HG02571 (cell line): Measurements from ENCODE around the gene TOMM70.

Source experiments
- ATAC-seq: cut with Tn5 transposase; IDR thresholded peaks from one replicate; pipeline ENCODE4 v1.9.1; 2021; ENCODE audit warnings: mild to moderate bottlenecking, moderate library complexity; ENCODE audit not compliant: unreplicated experiment

The TOMM70 gene

DNA sequence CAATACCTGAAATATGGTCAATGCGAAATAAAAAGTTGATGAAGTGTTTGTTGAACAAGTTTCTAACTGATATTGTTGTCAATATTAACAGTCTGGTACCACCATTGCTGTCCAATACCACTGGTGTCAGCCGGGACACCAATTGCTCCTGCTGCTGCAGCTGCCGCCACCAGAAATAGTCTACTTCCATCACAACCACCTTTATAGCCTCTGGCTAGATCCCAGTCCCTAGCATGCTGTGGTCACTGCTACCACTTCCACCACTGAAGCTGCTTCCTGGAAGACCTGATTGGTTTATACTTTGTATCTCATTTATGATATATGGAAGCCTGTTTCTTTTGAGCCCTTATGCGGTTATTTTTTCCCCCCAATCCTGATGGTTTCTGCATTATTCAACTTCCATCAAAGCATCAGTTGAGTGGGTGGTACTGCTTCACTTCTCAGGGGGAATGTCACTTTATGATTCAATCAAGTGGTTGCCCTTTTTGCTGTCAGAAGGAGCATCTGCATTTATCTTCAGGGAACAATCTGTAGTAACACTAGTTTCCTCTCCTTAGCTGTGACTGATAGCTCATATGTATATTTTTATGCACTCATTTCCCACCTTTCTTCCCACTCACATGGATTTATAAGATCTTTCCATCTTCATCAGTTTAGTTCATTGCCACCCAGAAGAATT lies 12.2 kb upstream of the TOMM70 start:
- no peak for ATAC-seq

DNA sequence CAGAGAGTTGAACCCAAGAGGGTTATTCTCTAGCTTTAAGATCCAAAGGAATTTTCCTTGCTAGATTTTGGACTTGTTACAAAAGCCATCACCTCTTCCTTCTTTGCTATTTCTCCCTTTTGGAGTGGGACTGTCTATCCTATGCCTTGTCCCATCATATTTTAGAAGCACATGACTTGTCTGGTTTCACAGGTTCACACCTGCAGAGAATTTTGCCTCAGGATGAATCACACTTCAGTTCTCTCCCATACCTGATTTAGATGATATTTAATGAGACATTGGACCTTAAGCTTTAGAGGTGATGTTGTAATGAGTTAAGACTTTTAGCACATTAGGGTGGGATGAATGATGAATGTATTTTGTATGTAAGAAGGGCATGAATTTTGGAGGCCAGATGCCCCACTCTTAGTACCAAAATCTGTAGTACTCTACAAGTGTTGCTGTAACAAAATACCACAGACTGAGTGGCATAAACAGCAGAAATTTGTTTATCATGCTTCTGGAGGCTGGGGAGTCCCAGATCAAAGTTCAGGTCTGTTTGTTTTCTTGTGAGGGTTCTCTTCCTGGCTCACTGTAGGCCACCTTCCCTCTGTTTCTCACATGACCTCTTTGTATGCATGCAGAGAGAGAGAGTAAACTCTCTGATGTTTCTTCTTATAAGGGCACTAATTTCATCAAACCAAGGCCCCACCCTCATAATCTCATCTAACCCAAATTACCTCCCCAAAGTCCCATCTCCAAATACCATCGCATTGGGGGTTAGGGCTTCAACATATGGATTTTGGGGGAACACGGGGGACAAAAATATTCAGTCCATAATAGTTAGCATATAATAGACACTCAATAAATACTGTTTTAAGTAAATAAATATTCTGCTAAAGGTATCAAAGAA lies 10.4 kb upstream of the TOMM70 start:
- no peak for ATAC-seq

DNA sequence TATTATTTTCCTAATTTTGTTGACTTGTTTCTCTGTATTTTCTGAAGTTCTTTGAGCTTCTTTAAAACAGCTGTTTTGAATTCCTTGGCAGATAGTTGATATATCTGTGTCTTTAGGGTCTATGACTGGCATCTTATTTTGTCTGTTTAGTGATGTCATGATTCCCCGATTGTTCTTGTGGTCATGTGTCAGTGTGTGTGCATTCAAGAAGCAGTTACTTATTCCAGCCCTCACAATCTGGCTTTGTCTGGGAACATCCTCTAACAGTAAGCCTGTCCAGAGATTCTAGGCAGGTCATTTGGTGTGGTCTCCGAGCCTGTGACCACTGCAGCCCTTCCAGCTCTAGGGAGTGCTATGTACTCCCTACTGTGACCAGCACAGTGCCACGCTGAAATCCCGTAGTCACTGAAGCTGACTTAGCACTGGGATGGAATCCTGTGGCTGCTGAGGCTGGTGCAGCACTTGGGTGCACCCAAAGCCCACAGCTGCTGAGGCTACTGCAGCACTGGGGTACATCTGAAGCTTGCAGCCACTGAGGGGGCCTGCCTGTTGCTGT lies 7.2 kb upstream of the TOMM70 start:
- ATAC-seq = no peak

DNA sequence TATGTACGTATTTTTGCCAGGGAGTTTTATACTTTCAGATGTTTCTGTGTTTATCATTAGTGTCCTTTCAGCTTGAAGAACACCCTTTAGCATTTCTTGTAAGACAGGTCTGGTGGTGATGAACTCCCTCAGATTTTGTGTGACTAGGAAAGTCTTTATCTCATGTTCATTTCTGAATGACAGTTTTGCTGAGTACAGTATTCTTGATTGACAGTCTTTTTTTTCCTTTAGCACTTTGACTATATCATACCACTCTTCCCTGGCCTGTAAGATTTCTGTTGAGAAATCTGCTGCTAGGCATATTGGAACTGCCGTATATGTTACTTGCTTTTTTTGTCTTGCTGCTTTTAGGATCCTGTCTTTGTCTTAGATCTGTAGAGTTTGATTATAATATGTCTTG lies 6.3 kb upstream of the TOMM70 start:
- no peak for ATAC-seq

DNA sequence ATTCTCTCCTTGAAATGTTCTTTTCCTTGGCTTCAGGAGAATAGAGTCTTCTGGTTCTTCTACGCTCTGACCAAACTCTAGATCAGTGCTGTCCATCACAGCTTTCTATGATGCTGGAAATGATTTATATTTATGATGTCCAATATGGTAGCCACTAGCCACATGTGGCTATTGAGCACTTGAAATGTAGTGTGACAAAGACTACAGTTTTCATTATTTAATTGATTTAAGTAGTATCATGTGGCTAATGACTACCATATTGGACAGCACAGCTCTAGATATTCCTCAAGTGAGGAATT lies 3.3 kb upstream of the TOMM70 start:
- no peak for ATAC-seq

DNA sequence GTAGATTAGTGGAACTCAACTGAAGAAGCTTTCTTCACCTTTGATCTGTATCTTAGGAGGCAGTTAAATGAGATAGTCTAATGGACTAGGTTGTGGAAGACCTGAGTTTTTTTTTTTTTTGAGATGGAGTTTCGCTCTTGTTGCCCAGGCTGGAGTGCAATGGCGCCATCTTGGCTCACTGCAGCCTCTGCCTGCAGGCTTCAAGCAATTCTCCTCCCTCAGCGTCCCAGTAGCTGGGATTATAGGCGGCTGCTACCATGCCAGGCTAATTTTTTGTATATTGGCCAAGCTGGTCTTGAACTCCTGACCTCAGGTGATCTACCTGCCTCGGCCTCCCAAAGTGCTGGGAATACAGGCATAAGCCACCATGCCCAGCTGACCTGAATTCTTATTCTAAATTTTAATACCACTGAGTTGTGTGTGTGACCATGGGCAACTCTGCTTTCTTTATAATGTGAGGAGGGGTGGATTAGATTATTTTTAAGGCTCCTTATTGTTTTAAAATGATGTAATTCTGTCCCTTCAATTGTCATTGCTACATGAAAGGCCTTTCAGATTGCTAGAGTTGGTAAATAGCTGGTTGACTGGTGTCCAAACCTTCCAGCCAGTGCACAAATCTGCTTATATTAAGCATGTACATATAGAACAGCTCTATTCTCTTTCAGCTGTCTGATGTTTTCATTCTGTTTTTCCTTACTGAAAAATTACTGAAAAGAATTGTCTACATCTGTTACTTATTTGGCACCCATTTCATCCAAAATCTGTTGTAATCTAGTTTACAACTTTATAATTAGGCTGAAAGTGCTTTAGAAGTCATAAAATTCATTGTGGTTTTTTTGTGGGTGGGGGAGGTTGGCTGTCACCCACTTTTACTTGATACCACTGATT lies 2.7 kb upstream of the TOMM70 start:
- ATAC-seq = no peak

DNA sequence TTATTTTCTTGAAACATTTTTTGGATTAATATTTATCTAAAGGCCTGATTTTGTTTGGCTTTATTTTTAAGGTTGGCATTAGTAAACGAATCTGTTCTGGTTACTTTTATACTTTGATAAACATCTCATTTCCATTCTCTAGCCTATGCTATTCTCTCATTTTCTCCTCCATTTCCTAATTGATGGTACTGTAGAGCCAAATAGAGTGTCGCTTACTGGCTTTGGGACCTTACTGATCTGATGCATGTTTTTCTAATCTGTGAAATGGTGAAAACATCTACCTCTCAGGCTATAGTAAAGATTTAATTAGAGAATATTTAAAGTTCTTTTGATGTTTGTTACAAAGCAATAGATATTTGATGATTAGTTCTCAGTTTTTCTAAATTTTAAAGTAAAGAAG lies 2.0 kb upstream of the TOMM70 start:
- no peak for ATAC-seq

DNA sequence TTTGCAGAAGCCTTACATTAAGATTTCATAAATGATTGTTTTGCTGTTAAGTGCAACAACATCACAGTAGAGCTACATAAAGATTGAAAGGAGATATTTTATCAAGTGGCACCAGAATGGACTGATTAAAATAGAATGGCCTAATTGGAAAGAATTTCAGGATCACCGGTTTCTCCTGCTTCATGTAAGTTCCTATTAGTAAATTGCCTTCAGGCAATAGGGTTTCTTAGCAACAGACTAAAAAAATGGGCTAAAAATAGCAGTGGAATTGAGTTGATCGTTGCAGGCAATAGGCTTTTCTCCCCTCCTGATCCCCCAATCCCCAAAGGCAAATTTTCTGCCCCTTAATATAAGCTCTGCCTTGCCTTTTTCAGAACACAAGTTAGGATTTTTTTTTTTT lies 1.4 kb upstream of the TOMM70 start:
- no peak for ATAC-seq

DNA sequence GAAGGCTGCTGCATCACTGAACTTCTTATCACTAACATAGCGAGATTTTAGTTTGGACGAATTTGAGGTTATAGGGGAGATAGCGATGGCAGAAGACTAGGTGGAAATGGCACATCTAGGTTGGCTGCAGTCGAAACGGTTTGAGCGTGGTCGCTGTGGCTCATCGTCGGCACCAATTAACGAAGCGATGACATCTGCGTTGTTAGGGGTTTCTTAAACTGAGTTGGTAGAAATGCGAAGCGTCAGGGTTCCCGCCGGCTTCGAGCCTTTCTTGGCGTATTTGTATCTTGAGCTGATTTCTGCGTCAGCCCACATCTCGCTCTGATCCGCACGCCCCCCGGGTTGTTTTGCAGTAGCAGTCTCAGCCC lies 769 bp upstream of the TOMM70 start:
- peak; percentile 6 for ATAC-seq

DNA sequence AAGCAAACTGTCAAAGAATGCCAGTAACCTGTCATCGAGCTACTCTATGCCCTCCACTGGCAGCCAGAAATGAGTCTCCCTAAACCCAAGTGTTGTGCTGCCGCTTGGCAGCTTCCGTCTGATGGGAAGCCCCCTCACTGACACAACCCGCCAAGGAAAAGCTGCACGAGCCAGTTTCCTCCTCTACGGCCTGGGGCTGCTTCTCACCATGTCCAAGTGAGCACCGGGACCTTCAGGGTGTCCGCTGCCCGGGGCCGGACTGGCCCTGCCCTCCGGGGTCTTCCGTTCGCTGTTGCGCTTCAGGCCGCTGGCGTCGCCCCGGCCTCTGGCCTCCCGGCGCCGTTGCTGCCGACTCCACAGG lies 490 bp downstream of the TOMM70 start:
- ATAC-seq = peak; percentile 1

DNA sequence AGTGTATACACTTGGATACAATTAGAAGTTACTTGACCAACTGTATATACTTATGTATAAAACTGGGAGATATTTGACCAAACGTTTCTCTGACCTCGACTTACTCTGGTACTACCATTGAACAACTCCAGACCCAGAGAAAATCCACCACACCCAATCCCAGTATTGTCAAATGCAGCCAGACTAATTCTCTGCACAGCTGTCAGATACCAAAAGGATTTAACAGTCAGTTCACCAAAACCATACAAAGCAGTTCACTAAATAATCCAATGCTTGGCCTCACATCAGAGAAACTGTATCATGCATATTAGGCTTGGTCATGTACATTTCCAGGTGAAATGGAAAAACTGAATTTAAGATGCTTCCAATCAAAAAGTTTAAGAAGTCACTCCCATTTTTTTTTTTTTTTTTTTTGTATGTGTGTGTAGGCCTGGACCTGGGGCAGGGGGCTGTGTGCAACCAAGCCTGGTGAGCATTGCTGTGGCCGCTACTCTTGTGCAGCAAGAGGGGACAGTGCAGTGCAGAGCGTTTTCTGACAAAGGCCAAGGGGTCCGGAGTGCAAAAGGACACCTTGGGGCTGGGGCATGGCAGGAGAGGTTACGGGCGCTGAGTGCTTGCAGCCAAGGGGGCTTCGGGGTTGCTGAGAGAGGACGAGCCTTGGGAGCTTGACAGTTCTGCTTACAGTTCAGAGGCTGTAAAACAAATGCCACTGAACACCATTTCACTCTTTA lies 1.4 kb downstream of the TOMM70 start:
- no peak for ATAC-seq

DNA sequence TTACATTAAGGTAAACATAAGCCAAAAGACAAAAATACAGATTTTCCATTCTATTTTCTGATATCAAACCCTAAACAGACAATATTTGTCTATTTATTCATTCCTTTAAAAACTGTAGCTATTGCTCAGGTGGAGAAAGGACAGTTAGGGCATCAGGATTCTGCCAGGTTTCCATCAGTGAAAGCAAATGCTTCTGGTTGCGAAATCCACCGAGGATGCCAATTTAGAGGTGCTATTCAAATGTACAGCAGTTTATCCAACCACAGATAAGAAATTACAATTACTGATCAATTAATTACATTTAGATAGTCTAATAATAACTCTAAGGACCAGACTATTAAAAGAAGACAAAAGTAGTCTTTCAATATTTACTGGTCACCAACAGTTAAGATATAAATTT lies 3.9 kb downstream of the TOMM70 start:
- ATAC-seq = no peak

DNA sequence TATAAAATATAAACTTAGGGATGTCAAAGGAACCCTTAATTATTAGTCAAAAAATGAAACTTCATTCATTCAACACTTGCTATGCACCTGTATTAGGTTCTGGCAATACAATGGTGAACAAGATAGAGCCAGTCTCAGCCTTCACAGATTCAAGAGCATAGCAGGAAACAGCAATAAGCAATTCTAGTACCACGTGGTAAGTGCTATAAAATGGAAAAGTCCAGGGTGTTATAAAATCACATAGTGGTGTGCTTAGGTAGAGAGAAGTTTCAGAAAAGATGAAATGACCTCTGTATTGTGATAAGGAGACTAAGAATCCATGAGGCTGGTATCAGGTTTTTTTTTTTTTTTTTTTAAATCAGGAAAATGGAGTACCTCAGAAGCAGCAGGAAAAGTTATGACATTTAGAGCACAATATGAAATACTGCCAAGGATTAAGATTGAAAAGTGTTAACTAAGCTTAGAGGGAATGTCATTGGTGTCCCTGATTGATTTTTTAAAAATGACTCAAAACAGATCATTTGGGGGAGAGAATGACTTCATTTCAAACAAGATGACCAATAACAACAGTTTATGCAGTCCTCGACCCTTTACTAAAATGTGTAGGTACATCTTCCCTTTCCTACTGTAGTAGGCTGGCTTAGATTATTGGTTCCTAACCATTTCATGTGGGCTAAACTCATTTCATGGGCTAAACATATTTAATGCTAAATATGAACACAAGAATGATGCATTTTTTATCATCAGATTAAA lies 5.0 kb downstream of the TOMM70 start:
- ATAC-seq = no peak

DNA sequence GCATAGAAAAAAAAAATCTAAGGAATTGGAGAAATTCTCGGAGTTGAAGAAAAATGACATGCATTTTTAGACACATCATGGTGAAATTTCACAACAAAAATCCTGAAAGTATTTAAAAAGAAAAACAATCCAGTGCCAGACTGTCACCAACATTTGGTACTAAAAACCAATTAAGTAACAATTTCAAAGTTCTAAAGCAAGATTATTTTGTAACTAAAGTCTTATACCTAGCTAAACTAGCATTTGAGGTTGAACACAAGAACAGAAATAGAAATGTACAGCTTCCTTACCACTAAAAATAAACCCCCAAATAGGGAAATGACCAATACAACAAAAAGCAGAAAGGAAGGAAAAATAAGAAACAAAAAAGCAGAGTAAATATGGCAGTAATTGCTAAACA lies 11.9 kb downstream of the TOMM70 start:
- no peak for ATAC-seq

DNA sequence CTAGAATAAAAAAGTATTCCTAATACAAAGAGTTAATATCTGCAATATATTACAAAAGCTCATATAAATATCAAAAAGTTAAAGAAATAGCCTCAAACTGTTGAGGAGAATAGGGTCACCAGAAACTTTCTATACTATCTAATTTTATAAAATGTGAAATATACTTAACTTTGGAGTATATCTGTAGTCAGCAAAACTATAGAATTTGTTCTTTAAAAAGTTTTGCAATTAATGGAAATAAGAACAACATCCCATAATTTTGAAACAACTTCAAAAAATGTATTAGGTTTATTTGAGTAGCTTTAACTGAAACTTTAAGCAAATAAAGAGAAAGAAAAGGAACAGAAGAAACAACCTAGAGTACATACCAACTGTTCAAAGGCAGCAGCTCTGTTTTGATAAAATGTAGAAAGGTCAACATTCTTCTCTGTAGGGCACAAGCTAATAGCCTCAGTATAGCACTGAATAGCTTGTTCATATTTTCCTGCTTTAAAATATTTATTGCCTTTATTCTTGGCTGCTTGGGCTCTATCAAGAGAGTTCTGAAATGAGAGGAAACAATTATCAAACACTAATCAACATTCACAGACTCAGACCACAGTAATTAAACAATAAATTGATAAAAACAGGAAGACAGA lies 14.3 kb downstream of the TOMM70 start:
- no peak for ATAC-seq

DNA sequence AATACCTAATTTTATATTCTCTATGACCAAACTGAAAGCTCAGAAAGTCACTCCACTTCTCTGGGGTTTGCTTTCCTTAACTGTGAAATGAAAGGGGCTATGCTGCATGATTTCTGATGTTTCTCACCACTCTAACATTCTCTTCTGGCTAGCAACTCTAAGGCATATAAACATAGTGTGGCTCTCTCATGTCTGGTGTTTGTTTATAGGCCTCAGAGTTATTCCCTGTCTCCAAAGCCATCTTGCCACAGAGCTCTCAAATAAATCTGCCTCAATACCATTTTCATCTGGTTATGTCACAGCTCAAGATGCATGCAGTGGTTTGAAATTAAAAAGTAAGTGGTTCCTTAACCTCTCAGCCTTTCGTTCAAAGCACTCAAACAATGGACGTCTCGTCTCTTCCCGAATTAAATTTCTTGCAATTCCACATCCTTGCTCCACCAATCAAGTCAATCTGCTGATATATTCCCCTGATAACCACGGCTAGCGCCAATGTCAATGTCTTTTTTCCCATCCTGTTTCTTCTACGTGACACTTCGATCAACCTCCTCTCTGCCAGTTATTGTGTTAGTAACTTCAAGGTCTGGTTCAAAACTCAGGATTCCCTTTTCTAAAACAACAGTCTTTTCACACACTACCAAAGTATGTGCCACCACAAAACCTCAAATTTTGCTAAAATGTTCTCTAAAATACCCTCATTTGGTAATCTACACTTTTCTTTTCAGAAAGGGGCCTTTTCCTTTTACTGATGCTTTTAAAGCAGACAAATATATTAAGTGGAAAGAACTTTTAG lies 16.0 kb downstream of the TOMM70 start:
- no peak for ATAC-seq

DNA sequence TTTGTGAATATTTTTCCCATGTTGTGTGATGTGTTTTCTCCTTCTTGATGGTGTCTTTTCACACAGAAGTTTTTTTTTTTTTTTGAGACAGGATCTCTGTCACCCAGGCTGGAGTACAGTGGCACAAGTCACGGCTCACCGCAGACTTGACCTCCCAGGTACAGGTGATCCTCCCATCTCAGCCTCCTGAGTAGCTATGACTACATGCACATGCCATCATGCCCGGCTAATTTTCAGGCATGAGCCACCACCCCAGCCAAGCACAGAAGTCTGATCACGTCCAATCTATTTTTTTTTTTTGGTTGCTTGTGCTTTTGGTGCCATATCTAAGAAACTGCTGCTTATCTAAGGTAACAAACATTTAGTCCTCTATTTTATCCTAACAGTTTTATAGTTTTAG lies 24.6 kb downstream of the TOMM70 start:
- no peak for ATAC-seq

DNA sequence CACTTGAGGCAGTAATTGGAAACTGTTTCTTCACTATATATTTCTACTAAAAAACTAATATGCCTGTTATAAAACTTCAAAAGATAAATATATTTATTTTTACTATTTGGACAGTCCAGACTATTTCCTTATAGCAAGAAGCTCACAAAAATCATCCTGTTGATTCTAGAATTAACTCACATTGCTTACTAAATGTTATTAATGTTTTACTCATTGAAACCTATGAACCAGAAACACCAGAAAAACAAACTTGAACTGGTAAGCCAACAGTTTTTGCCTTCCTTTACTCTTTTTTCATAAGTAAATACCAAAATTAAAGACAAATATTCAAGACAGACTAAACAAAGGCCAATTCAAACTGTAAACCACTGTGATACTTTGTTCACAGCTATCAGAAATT lies 26.4 kb downstream of the TOMM70 start:
- no peak for ATAC-seq

DNA sequence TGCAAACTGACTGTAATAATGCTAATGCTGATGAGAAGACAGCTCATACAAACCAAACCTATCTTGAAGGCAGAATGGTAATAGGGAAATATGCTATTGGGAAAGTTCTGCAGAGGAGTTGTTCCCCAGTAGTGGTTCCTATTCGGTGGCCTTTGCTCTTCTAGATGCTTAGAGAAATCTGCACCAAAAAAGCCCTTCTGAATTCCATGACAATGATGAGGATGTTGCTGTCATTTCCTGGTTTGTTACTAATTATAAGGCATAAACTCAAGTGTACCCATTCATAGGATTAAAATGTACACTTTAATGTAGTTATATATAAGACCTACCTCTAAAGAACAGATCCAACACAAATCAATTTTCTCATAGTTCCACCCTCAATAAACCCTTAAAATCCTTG lies 30.1 kb downstream of the TOMM70 start:
- no peak for ATAC-seq
